GM23338 (cell line): ENCODE measurements around the gene TFEB. TPM values are rescaled to one million over a fixed set of nuclear protein-coding genes. Genes with fewer than 3 reads are reported as not detected.

Source experiments
- ATAC-seq: fragments of 200-7000 bp; cut with Tn5 transposase; 3 replicates; pipeline ENCODE4 v1.9.1; 2020
- DNase-seq: peaks from one replicate; pipeline ENCODE4 v3.0.0-alpha.2; 2015; ENCODE audit warnings: low spot score
- H2AFZ ChIP-seq: fragments of 200-600 bp; sonication (generic); 2 replicates; pipeline ENCODE4 v1.8.0; 2016; ENCODE audit warnings: antibody characterized with exemption, mild to moderate bottlenecking, moderate library complexity
- H3F3A ChIP-seq: fragments of 200-600 bp; sonication (generic); replicated peaks from 2 replicates; pipeline ENCODE4 v1.8.0; 2017; ENCODE audit warnings: antibody characterized with exemption, mixed run types, low read depth
- H3K27ac ChIP-seq: fragments of 200-600 bp; sonication (generic); 2 replicates; pipeline ENCODE4 v1.6.1; 2016; ENCODE audit warnings: low read depth
- H3K27me3 ChIP-seq: fragments of 200-600 bp; sonication (generic); 2 replicates; pipeline ENCODE4 v1.8.0; 2016; ENCODE audit warnings: mild to moderate bottlenecking, mixed run types, moderate library complexity; ENCODE audit not compliant: insufficient read depth
- H3K36me3 ChIP-seq: fragments of 200-600 bp; sonication (generic); 2 replicates; pipeline ENCODE4 v1.8.0; 2016; ENCODE audit warnings: mild to moderate bottlenecking; ENCODE audit not compliant: insufficient read depth
- H3K4me1 ChIP-seq: fragments of 200-600 bp; sonication (generic); 2 replicates; pipeline ENCODE4 v1.8.0; 2016; ENCODE audit warnings: mild to moderate bottlenecking, moderate library complexity; ENCODE audit not compliant: insufficient read depth
- H3K4me2 ChIP-seq: fragments of 200-600 bp; sonication (generic); 2 replicates; pipeline ENCODE4 v1.7.1; 2017; ENCODE audit warnings: mixed run types
- H3K4me3 ChIP-seq: fragments of 200-600 bp; sonication (generic); 2 replicates; pipeline ENCODE4 v1.6.1; 2016; ENCODE audit warnings: mixed run types
- H3K79me2 ChIP-seq: fragments of 200-600 bp; sonication (generic); replicated peaks from 2 replicates; pipeline ENCODE4 v1.8.0; 2017; ENCODE audit warnings: mild to moderate bottlenecking; ENCODE audit not compliant: insufficient read depth
- H3K9me2 ChIP-seq: fragments of 200-600 bp; sonication (generic); 2 replicates; pipeline ENCODE4 v1.8.0; 2017; ENCODE audit not compliant: insufficient read depth
- H4K20me1 ChIP-seq: fragments of 200-600 bp; sonication (generic); replicated peaks from 2 replicates; pipeline ENCODE4 v1.8.0; 2017; ENCODE audit warnings: mild to moderate bottlenecking; ENCODE audit not compliant: insufficient read depth
- H3K27ac Mint-ChIP-seq: 2 replicates; pipeline ENCODE4 v1.8.0; 2020; ENCODE audit warnings: inconsistent platforms, mild to moderate bottlenecking, moderate library complexity, mixed read lengths
- H3K27me3 Mint-ChIP-seq: 3 replicates; pipeline ENCODE4 v1.8.0; 2022; ENCODE audit warnings: low read depth, mild to moderate bottlenecking, moderate library complexity, mixed read lengths, inconsistent platforms; ENCODE audit not compliant: insufficient read depth, poor library complexity
- H3K36me3 Mint-ChIP-seq: 3 replicates; pipeline ENCODE4 v1.8.0; 2021; ENCODE audit warnings: low read depth, mild to moderate bottlenecking, inconsistent platforms, moderate library complexity, mixed read lengths
- H3K4me1 Mint-ChIP-seq: 3 replicates; pipeline ENCODE4 v1.8.0; 2020; ENCODE audit warnings: mild to moderate bottlenecking, inconsistent platforms, mixed read lengths
- H3K4me3 Mint-ChIP-seq: 3 replicates; pipeline ENCODE4 v1.8.0; 2021; ENCODE audit warnings: moderate library complexity, mild to moderate bottlenecking, inconsistent platforms, mixed read lengths
- H3K9me3 Mint-ChIP-seq: 3 replicates; pipeline ENCODE4 v1.8.0; 2020; ENCODE audit warnings: moderate library complexity, mild to moderate bottlenecking, inconsistent platforms, mixed read lengths
- CREB1 ChIP-seq: fragments of 250-450 bp; sonication (Bioruptor Pico); IDR thresholded peaks from 2 replicates; pipeline ENCODE4 v1.5.0; 2020; ENCODE audit warnings: low read depth, mild to moderate bottlenecking, moderate library complexity
- EZH2 ChIP-seq: fragments of 200-600 bp; sonication (generic); IDR thresholded peaks from one replicate; pipeline ENCODE4 v1.8.0; 2017; ENCODE audit warnings: antibody characterized with exemption, mild to moderate bottlenecking, low read depth; ENCODE audit not compliant: unreplicated experiment
- EZH2phosphoT487 ChIP-seq: fragments of 200-600 bp; sonication (generic); IDR thresholded peaks from one replicate; pipeline ENCODE4 v1.8.1; 2018; ENCODE audit warnings: antibody characterized with exemption; ENCODE audit not compliant: unreplicated experiment
- JUNB ChIP-seq: IDR thresholded peaks from one replicate; pipeline ENCODE4 v1.6.1; 2016; ENCODE audit warnings: antibody characterized with exemption; ENCODE audit not compliant: unreplicated experiment
- NANOG ChIP-seq: IDR thresholded peaks from 2 replicates; pipeline ENCODE4 v1.6.1; 2016; ENCODE audit warnings: antibody characterized with exemption, borderline replicate concordance
- POLR2AphosphoS5 ChIP-seq: IDR thresholded peaks from 2 replicates; pipeline ENCODE4 v1.6.1; 2016; ENCODE audit warnings: antibody characterized with exemption, low read depth
- STAT1 ChIP-seq: IDR thresholded peaks from one replicate; pipeline ENCODE4 v1.6.1; 2016; ENCODE audit warnings: antibody characterized with exemption; ENCODE audit not compliant: unreplicated experiment
- ZNF114 ChIP-seq: fragments of 250-450 bp; sonication (Bioruptor Pico); IDR thresholded peaks from 2 replicates; pipeline ENCODE4 v1.5.0; 2020; ENCODE audit warnings: mild to moderate bottlenecking, moderate library complexity
- ZNF331 ChIP-seq: fragments of 250-450 bp; sonication (Bioruptor Pico); IDR thresholded peaks from 2 replicates; pipeline ENCODE4 v1.5.0; 2020; ENCODE audit warnings: low read depth, mild to moderate bottlenecking, moderate library complexity
- polyA plus RNA-seq: library from polyadenylated mRNA; unstranded; fragments of >200 nt; fragmentation: Nextera tagmentation; extraction: Ambion mirVana; gene quantifications from 2 replicates; pipeline ENCODE4 v1.2.1, GENCODE V29; 2016
- total RNA-seq: library from RNA; depleted of rRNA; stranded (reverse); fragments of >200 nt; shearing (Covaris generic); gene quantifications from 2 replicates; pipeline ENCODE4 v1.2.3, GENCODE V29; 2014
- TF ChIP-seq, protein P1 (sequence below): IDR thresholded peaks from 2 replicates; pipeline ENCODE4 v1.6.1; 2016; ENCODE audit warnings: antibody characterized with exemption
- TF ChIP-seq, protein P2 (sequence below), 2 experiments: fragments of 200-600 bp in 1 of 2; sonication (generic) in 1 of 2; conservative IDR thresholded peaks; 2 replicates each; pipeline versions ENCODE4 v1.5.1 to v1.6.1; 2016 to 2017; ENCODE audit warnings: antibody characterized with exemption in 2 of 2, low read depth in 2 of 2, mild to moderate bottlenecking in 2 of 2, moderate library complexity in 1 of 2
- TF ChIP-seq, protein P3 (sequence below): IDR thresholded peaks from one replicate; pipeline ENCODE4 v1.6.1; 2018; ENCODE audit warnings: antibody characterized with exemption; ENCODE audit not compliant: unreplicated experiment
- TF ChIP-seq, protein P4 (sequence below): fragments of 250-450 bp; sonication (Bioruptor Pico); IDR thresholded peaks from 2 replicates; pipeline ENCODE4 v1.5.0; 2020; ENCODE audit warnings: mild to moderate bottlenecking, moderate library complexity

Gene TFEB
- total and polyA plus RNA-seq, 2 experiments from 2014 or later = 1.3 to 4.3 TPM

DNA sequence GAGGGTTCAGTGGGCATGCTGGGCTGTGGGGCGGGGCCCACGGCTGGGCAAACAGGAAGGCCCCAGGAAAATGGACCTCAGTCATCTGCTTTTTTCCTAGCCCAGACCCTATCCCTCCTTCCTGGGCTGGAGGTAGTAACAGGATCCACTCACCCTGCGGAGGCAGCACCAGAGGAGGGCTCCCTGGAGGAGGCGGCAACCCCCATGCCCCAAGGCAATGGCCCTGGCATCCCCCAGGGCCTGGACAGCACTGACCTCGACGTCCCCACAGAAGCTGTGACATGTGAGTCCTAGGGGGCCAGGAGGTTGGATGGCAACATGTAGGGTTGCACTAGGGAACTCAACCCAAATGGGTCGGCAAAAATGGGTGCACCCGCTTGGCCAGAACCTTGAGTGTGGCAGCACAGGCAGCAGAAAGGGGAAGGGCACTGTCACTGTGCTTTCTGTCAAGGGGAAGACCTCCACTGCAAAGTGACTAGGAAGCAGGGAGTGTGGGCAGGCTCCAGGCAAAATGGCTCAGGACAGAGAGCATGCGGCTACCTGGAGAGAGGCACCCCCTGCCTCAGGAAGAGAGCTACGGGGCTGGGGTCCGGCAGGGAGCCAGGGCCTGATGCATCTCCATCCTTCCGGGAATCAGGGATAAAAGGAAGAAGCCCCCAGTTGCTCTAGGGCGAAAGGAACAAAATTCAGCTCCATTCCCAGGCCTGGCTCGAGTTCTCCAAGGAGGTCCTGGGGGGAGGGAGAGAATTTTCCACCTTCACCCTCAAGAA is 89.2 kb downstream of the TFEB start:
- Histone ChIP-seq H4K20me1 (peaks cover 6% of the 10 kb centered on the region; the same call in 1 of the 2 replicates), H3K4me1 (peaks cover 28% of the 10 kb centered on the region), H3K27me3 (peaks cover 23% of the 10 kb centered on the region), H3K36me3 (no peaks in the 10 kb centered on the region), H3F3A (no peaks in the 10 kb centered on the region), H3K4me3 (peak overlapping the region; percentile 24; the same call in 1 of the 2 replicates), H2AFZ (no peak overlapping the region), H3K27ac (no peak overlapping the region), H3K9me2 (no peaks in the 10 kb centered on the region), H3K4me2 (no peak overlapping the region), H3K79me2 (0 out of 2 replicates have a peak, but pooled peaks cover 4% of the 10 kb centered on the region)
- DNase-seq (no peak), ATAC-seq (no peak)
- peaks cover 52% of the 10 kb centered on the region for H3K36me3 Mint-ChIP-seq
- TF ChIP-seq, protein P1, sequence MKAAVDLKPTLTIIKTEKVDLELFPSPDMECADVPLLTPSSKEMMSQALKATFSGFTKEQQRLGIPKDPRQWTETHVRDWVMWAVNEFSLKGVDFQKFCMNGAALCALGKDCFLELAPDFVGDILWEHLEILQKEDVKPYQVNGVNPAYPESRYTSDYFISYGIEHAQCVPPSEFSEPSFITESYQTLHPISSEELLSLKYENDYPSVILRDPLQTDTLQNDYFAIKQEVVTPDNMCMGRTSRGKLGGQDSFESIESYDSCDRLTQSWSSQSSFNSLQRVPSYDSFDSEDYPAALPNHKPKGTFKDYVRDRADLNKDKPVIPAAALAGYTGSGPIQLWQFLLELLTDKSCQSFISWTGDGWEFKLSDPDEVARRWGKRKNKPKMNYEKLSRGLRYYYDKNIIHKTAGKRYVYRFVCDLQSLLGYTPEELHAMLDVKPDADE = no peak
- TF ChIP-seq JUNB = no peak
- no peak for TF ChIP-seq CREB1 (CRISPR knock-in tag)
- TF ChIP-seq, protein P2, sequence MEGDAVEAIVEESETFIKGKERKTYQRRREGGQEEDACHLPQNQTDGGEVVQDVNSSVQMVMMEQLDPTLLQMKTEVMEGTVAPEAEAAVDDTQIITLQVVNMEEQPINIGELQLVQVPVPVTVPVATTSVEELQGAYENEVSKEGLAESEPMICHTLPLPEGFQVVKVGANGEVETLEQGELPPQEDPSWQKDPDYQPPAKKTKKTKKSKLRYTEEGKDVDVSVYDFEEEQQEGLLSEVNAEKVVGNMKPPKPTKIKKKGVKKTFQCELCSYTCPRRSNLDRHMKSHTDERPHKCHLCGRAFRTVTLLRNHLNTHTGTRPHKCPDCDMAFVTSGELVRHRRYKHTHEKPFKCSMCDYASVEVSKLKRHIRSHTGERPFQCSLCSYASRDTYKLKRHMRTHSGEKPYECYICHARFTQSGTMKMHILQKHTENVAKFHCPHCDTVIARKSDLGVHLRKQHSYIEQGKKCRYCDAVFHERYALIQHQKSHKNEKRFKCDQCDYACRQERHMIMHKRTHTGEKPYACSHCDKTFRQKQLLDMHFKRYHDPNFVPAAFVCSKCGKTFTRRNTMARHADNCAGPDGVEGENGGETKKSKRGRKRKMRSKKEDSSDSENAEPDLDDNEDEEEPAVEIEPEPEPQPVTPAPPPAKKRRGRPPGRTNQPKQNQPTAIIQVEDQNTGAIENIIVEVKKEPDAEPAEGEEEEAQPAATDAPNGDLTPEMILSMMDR (conservative IDR thresholded peaks at IDR 0.05; ENCODE audit: low read depth in 2 of 2) = no peak
- TF ChIP-seq ZNF114 (CRISPR knock-in tag) = no peak
- no peak for TF ChIP-seq EZH2phosphoT487
- TF ChIP-seq EZH2 = no peak
- no peak for TF ChIP-seq NANOG
- no peak for TF ChIP-seq ZNF331 (CRISPR knock-in tag)
- TF ChIP-seq, protein P3, sequence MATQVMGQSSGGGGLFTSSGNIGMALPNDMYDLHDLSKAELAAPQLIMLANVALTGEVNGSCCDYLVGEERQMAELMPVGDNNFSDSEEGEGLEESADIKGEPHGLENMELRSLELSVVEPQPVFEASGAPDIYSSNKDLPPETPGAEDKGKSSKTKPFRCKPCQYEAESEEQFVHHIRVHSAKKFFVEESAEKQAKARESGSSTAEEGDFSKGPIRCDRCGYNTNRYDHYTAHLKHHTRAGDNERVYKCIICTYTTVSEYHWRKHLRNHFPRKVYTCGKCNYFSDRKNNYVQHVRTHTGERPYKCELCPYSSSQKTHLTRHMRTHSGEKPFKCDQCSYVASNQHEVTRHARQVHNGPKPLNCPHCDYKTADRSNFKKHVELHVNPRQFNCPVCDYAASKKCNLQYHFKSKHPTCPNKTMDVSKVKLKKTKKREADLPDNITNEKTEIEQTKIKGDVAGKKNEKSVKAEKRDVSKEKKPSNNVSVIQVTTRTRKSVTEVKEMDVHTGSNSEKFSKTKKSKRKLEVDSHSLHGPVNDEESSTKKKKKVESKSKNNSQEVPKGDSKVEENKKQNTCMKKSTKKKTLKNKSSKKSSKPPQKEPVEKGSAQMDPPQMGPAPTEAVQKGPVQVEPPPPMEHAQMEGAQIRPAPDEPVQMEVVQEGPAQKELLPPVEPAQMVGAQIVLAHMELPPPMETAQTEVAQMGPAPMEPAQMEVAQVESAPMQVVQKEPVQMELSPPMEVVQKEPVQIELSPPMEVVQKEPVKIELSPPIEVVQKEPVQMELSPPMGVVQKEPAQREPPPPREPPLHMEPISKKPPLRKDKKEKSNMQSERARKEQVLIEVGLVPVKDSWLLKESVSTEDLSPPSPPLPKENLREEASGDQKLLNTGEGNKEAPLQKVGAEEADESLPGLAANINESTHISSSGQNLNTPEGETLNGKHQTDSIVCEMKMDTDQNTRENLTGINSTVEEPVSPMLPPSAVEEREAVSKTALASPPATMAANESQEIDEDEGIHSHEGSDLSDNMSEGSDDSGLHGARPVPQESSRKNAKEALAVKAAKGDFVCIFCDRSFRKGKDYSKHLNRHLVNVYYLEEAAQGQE = no peak
- TF ChIP-seq POLR2AphosphoS5 = no peak
- no peak for TF ChIP-seq STAT1
- TF ChIP-seq, protein P4, sequence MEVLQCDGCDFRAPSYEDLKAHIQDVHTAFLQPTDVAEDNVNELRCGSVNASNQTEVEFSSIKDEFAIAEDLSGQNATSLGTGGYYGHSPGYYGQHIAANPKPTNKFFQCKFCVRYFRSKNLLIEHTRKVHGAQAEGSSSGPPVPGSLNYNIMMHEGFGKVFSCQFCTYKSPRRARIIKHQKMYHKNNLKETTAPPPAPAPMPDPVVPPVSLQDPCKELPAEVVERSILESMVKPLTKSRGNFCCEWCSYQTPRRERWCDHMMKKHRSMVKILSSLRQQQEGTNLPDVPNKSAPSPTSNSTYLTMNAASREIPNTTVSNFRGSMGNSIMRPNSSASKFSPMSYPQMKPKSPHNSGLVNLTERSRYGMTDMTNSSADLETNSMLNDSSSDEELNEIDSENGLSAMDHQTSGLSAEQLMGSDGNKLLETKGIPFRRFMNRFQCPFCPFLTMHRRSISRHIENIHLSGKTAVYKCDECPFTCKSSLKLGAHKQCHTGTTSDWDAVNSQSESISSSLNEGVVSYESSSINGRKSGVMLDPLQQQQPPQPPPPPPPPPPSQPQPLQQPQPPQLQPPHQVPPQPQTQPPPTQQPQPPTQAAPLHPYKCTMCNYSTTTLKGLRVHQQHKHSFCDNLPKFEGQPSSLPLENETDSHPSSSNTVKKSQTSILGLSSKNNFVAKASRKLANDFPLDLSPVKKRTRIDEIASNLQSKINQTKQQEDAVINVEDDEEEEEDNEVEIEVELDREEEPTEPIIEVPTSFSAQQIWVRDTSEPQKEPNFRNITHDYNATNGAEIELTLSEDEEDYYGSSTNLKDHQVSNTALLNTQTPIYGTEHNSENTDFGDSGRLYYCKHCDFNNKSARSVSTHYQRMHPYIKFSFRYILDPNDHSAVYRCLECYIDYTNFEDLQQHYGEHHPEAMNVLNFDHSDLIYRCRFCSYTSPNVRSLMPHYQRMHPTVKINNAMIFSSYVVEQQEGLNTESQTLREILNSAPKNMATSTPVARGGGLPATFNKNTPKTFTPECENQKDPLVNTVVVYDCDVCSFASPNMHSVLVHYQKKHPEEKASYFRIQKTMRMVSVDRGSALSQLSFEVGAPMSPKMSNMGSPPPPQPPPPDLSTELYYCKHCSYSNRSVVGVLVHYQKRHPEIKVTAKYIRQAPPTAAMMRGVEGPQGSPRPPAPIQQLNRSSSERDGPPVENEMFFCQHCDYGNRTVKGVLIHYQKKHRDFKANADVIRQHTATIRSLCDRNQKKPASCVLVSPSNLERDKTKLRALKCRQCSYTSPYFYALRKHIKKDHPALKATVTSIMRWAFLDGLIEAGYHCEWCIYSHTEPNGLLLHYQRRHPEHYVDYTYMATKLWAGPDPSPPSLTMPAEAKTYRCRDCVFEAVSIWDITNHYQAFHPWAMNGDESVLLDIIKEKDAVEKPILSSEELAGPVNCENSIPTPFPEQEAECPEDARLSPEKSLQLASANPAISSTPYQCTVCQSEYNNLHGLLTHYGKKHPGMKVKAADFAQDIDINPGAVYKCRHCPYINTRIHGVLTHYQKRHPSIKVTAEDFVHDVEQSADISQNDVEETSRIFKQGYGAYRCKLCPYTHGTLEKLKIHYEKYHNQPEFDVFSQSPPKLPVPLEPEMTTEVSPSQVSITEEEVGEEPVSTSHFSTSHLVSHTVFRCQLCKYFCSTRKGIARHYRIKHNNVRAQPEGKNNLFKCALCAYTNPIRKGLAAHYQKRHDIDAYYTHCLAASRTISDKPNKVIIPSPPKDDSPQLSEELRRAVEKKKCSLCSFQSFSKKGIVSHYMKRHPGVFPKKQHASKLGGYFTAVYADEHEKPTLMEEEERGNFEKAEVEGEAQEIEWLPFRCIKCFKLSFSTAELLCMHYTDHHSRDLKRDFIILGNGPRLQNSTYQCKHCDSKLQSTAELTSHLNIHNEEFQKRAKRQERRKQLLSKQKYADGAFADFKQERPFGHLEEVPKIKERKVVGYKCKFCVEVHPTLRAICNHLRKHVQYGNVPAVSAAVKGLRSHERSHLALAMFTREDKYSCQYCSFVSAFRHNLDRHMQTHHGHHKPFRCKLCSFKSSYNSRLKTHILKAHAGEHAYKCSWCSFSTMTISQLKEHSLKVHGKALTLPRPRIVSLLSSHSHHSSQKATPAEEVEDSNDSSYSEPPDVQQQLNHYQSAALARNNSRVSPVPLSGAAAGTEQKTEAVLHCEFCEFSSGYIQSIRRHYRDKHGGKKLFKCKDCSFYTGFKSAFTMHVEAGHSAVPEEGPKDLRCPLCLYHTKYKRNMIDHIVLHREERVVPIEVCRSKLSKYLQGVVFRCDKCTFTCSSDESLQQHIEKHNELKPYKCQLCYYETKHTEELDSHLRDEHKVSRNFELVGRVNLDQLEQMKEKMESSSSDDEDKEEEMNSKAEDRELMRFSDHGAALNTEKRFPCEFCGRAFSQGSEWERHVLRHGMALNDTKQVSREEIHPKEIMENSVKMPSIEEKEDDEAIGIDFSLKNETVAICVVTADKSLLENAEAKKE (CRISPR knock-in tag) = no peak
- H3K9me3 Mint-ChIP-seq = no peaks in the 10 kb centered on the region
- H3K4me1 Mint-ChIP-seq = peaks cover 41% of the 10 kb centered on the region
- H3K4me3 Mint-ChIP-seq = no peak overlapping the region
- peaks cover 14% of the 10 kb centered on the region for H3K27me3 Mint-ChIP-seq
- no peak overlapping the region for H3K27ac Mint-ChIP-seq
